ENCODE data around the gene PEX11B.

PEX11B gene

GRCh38 chr1:145960468-145961108 lies 42.1 kb upstream of the PEX11B start (continued):
- TF ChIP-seq ZNF747 (tag by site-specific recombination; IDR thresholded peaks at IDR 0.05) (no peak), SCRT2 (tag by site-specific recombination; IDR thresholded peaks at IDR 0.05) (no peak), ZNF571 (tag by site-specific recombination; IDR thresholded peaks at IDR 0.05) (no peak), ZNF664 (tag by site-specific recombination; IDR thresholded peaks at IDR 0.05) (no peak), PRDM10 (tag by site-specific recombination; IDR thresholded peaks at IDR 0.05) (peak; percentile 96), MYNN (tag by site-specific recombination; IDR thresholded peaks at IDR 0.05; ENCODE audit: borderline replicate concordance) (no peak), SP3 (tag by site-specific recombination; IDR thresholded peaks at IDR 0.05) (peak; percentile 89), ZNF140 (tag by site-specific recombination; IDR thresholded peaks at IDR 0.05) (no peak), ZSCAN16 (tag by site-specific recombination; IDR thresholded peaks at IDR 0.05) (no peak), ZNF121 (tag by site-specific recombination; IDR thresholded peaks at IDR 0.05) (no peak), ZNF19 (tag by site-specific recombination; IDR thresholded peaks at IDR 0.05; ENCODE audit: low read depth) (no peak), YY1 (tag by site-specific recombination; IDR thresholded peaks at IDR 0.05) (no peak), ZNF391 (tag by site-specific recombination; IDR thresholded peaks at IDR 0.05; ENCODE audit: borderline replicate concordance, low read depth) (peak; percentile 35; the same call in 1 of the 2 replicates), ZNF114 (tag by site-specific recombination; IDR thresholded peaks at IDR 0.05) (no peak), ZFP3 (tag by site-specific recombination; IDR thresholded peaks at IDR 0.05; ENCODE audit: low read depth) (no peak), ZNF350 (tag by site-specific recombination; IDR thresholded peaks at IDR 0.05) (no peak), ZNF2 (tag by site-specific recombination; IDR thresholded peaks at IDR 0.05) (0 out of 2 replicates have a peak, but pooled peaks have one; percentile 47), ZNF223 (tag by site-specific recombination; IDR thresholded peaks at IDR 0.05) (no peak), ZNF473 (tag by site-specific recombination; IDR thresholded peaks at IDR 0.05) (no peak), KLF16 (tag by site-specific recombination; IDR thresholded peaks at IDR 0.05) (peak; percentile 73; the same call in 1 of the 2 replicates), OSR2 (tag by site-specific recombination; IDR thresholded peaks at IDR 0.05) (0 out of 2 replicates have a peak, but pooled peaks have one; percentile 19)
- TF ChIP-seq, protein P1, sequence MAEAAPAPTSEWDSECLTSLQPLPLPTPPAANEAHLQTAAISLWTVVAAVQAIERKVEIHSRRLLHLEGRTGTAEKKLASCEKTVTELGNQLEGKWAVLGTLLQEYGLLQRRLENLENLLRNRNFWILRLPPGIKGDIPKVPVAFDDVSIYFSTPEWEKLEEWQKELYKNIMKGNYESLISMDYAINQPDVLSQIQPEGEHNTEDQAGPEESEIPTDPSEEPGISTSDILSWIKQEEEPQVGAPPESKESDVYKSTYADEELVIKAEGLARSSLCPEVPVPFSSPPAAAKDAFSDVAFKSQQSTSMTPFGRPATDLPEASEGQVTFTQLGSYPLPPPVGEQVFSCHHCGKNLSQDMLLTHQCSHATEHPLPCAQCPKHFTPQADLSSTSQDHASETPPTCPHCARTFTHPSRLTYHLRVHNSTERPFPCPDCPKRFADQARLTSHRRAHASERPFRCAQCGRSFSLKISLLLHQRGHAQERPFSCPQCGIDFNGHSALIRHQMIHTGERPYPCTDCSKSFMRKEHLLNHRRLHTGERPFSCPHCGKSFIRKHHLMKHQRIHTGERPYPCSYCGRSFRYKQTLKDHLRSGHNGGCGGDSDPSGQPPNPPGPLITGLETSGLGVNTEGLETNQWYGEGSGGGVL (tag by site-specific recombination; IDR thresholded peaks at IDR 0.05), result peak; percentile 71
- TF ChIP-seq, protein P2, sequence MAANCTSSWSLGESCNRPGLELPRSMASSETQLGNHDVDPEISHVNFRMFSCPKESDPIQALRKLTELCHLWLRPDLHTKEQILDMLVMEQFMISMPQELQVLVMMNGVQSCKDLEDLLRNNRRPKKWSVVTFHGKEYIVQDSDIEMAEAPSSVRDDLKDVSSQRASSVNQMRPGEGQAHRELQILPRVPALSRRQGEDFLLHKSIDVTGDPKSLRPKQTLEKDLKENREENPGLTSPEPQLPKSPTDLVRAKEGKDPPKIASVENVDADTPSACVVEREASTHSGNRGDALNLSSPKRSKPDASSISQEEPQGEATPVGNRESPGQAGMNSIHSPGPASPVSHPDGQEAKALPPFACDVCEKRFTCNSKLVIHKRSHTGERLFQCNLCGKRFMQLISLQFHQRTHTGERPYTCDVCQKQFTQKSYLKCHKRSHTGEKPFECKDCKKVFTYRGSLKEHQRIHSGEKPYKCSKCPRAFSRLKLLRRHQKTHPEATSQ (tag by site-specific recombination; IDR thresholded peaks at IDR 0.05), result no peak; the same call in 1 of the 2 replicates
- TF ChIP-seq, protein P3, sequence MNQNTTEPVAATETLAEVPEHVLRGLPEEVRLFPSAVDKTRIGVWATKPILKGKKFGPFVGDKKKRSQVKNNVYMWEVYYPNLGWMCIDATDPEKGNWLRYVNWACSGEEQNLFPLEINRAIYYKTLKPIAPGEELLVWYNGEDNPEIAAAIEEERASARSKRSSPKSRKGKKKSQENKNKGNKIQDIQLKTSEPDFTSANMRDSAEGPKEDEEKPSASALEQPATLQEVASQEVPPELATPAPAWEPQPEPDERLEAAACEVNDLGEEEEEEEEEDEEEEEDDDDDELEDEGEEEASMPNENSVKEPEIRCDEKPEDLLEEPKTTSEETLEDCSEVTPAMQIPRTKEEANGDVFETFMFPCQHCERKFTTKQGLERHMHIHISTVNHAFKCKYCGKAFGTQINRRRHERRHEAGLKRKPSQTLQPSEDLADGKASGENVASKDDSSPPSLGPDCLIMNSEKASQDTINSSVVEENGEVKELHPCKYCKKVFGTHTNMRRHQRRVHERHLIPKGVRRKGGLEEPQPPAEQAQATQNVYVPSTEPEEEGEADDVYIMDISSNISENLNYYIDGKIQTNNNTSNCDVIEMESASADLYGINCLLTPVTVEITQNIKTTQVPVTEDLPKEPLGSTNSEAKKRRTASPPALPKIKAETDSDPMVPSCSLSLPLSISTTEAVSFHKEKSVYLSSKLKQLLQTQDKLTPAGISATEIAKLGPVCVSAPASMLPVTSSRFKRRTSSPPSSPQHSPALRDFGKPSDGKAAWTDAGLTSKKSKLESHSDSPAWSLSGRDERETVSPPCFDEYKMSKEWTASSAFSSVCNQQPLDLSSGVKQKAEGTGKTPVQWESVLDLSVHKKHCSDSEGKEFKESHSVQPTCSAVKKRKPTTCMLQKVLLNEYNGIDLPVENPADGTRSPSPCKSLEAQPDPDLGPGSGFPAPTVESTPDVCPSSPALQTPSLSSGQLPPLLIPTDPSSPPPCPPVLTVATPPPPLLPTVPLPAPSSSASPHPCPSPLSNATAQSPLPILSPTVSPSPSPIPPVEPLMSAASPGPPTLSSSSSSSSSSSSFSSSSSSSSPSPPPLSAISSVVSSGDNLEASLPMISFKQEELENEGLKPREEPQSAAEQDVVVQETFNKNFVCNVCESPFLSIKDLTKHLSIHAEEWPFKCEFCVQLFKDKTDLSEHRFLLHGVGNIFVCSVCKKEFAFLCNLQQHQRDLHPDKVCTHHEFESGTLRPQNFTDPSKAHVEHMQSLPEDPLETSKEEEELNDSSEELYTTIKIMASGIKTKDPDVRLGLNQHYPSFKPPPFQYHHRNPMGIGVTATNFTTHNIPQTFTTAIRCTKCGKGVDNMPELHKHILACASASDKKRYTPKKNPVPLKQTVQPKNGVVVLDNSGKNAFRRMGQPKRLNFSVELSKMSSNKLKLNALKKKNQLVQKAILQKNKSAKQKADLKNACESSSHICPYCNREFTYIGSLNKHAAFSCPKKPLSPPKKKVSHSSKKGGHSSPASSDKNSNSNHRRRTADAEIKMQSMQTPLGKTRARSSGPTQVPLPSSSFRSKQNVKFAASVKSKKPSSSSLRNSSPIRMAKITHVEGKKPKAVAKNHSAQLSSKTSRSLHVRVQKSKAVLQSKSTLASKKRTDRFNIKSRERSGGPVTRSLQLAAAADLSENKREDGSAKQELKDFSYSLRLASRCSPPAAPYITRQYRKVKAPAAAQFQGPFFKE (tag by site-specific recombination; IDR thresholded peaks at IDR 0.05; ENCODE audit: borderline replicate concordance), result no peak
- TF ChIP-seq, protein P4, sequence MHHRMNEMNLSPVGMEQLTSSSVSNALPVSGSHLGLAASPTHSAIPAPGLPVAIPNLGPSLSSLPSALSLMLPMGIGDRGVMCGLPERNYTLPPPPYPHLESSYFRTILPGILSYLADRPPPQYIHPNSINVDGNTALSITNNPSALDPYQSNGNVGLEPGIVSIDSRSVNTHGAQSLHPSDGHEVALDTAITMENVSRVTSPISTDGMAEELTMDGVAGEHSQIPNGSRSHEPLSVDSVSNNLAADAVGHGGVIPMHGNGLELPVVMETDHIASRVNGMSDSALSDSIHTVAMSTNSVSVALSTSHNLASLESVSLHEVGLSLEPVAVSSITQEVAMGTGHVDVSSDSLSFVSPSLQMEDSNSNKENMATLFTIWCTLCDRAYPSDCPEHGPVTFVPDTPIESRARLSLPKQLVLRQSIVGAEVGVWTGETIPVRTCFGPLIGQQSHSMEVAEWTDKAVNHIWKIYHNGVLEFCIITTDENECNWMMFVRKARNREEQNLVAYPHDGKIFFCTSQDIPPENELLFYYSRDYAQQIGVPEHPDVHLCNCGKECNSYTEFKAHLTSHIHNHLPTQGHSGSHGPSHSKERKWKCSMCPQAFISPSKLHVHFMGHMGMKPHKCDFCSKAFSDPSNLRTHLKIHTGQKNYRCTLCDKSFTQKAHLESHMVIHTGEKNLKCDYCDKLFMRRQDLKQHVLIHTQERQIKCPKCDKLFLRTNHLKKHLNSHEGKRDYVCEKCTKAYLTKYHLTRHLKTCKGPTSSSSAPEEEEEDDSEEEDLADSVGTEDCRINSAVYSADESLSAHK (tag by site-specific recombination; IDR thresholded peaks at IDR 0.05), result no peak; the same call in 1 of the 2 replicates

Data from HEK293 (cell line).